ENCODE data around the gene RNF13.

Gene RNF13

GRCh38 chr3:150005243-150006112, 192.5 kb downstream of the RNF13 start:
- no peak for TF ChIP-seq EZH2phosphoT487 (conservative IDR thresholded peaks at IDR 0.05; ENCODE audit: low read length)
- no peak for TF ChIP-seq CTCF (IDR thresholded peaks at IDR 0.05; ENCODE audit: insufficient read depth, low read length, poor library complexity, severe bottlenecking)
- no peaks in the 10 kb centered on the region for H3K36me3 ChIP-seq (ENCODE audit: low read length)
- H3F3A ChIP-seq (ENCODE audit: insufficient read depth), result no peaks in the 10 kb centered on the region
- H3K4me3 ChIP-seq (ENCODE audit: insufficient read depth, low read length, poor library complexity, severe bottlenecking), result no peak overlapping the region
- H3K79me2 ChIP-seq (ENCODE audit: insufficient read depth, low read length), result no peaks in the 10 kb centered on the region
- H2AFZ ChIP-seq (ENCODE audit: low read depth, low read length, severe bottlenecking), result no peak overlapping the region
- H3K4me2 ChIP-seq (ENCODE audit: low read depth, low read length, poor library complexity, severe bottlenecking), result no peak overlapping the region
- no peak overlapping the region for H3K27ac ChIP-seq (ENCODE audit: low read depth, low read length)
- no peaks in the 10 kb centered on the region for H3K27me3 ChIP-seq (ENCODE audit: low read length)
- H3K9me2 ChIP-seq (replicated peaks; ENCODE audit: insufficient read depth, low read length), result no peaks in the 10 kb centered on the region
- no peak overlapping the region for H3K9ac ChIP-seq (ENCODE audit: low read length)
- no peaks in the 10 kb centered on the region for H3K9me3 ChIP-seq (ENCODE audit: insufficient read depth, low read length)
- H4K20me1 ChIP-seq (ENCODE audit: low read depth, low read length), result no peaks in the 10 kb centered on the region

- H3K27ac ChIP-seq (ENCODE audit: low read depth, low read length), result no peak overlapping the region
- no peak overlapping the region for H2AFZ ChIP-seq (ENCODE audit: low read depth, low read length, severe bottlenecking)
- H3K4me3 ChIP-seq (ENCODE audit: insufficient read depth, low read length, poor library complexity, severe bottlenecking), result no peak overlapping the region
Observed at GRCh38 chr3:150006794-150007193, 193.8 kb downstream of the RNF13 start.

More at GRCh38 chr3:150006794-150007193, 193.8 kb downstream of the RNF13 start:
- no peaks in the 10 kb centered on the region for H3F3A ChIP-seq (ENCODE audit: insufficient read depth)
- no peak overlapping the region for H3K4me2 ChIP-seq (ENCODE audit: low read depth, low read length, poor library complexity, severe bottlenecking)
- no peaks in the 10 kb centered on the region for H3K9me2 ChIP-seq (replicated peaks; ENCODE audit: insufficient read depth, low read length)
- no peaks in the 10 kb centered on the region for H3K27me3 ChIP-seq (ENCODE audit: low read length)
- TF ChIP-seq EZH2phosphoT487 (conservative IDR thresholded peaks at IDR 0.05; ENCODE audit: low read length), result no peak
- H4K20me1 ChIP-seq (ENCODE audit: low read depth, low read length), result no peaks in the 10 kb centered on the region
- no peak overlapping the region for H3K9ac ChIP-seq (ENCODE audit: low read length)
- no peaks in the 10 kb centered on the region for H3K36me3 ChIP-seq (ENCODE audit: low read length)
- no peaks in the 10 kb centered on the region for H3K9me3 ChIP-seq (ENCODE audit: insufficient read depth, low read length)
- no peaks in the 10 kb centered on the region for H3K79me2 ChIP-seq (ENCODE audit: insufficient read depth, low read length)
